ENCODE results near the gene CLP1.
"Not testable (repeated sequence)": the region's sequence is repeated elsewhere in the genome, so short reads cannot be mapped to it uniquely, and the experiment has no call there.

CLP1 gene

DNA sequence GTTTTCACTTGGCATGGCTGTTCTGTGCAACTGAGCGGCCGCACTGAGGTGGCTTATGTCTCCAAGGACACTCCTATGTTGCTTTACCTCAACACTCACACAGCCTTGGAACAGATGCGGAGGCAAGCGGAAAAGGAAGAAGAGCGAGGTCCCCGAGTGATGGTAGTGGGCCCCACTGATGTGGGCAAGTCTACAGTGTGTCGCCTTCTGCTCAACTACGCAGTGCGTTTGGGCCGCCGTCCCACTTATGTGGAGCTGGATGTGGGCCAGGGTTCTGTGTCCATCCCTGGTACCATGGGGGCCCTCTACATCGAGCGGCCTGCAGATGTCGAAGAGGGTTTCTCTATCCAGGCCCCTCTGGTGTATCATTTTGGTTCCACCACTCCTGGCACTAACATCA, 2.1 kb downstream of the CLP1 start:
- DNase-seq (ENCODE audit: low read depth in 2 of 2, low spot score in 1 of 2) = no peak

DNA sequence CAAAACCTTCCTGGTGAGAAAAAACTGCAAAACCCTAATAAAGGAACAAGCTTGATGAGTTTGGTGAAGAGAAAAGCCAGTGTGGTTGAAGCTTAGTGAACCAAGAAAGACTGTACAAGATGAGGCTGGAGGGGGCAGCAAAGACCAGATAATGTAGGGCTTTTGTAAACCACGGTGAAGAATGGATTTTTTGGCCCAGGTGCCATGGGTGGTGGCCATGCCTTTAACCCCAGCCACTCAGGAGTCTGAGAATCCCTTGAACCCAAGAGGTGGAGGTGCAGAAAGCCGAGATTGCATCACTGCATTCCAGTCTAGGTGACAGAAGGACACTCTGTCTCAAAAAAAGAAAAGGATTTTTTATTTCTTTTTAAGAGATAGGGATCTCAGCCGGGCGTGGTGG, 5.3 kb downstream of the CLP1 start:
- no peak for DNase-seq (ENCODE audit: low read depth in 2 of 2, low spot score in 1 of 2)

DNA sequence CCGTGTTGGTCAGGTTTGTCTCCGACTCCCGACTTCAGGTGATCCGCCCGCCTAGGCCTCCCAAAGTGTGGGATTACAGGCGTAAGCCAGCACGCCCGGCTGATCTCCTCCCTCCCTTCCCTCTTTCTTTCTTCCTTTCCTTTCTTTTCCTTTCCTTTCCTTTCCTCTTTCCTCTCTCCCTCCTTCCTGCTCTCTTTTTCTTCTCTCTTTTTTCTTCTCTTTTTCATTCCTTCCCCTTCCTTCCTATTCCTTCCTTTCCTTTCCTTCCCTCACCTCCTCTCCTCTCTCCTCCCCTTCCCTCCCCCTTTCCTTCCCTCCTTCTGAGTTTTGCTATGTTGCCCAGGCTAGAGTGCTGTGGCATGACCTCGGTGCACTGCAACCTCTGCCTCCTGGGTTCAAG, 6.4 kb downstream of the CLP1 start:
- DNase-seq (ENCODE audit: low read depth in 2 of 2, low spot score in 1 of 2) = no peak

DNA sequence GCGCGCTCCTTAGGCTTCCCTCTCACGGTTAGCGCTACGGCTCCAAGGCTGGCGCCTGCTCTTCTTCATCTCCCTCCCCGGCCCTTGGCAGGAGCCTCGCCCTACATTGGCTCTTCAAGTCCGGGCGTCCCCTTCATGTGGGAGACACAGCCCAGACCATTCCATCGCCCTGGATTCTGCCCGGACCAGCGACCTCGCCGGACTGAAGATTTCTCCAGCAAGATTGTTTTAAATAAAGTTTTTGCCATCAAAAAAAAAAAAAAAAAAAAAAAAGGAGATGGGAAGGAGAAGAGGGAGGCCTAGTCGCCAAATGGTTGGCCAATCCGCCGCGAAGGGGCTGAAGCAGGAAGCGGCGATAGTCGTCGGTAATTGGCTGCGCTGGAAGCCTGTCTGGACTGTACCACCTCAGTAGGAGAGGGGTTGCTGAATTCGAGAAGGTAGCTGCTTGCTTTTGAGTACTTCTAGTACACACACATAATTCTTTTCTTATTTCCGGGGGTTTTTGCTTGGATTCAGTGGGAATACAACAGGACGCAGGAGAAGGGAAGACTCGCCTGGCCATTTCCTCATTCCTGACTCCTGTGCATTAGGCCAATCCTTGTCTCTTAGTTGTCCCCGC, 9.7 kb downstream of the CLP1 start:
- DNase-seq (ENCODE audit: low read depth in 2 of 2, low spot score in 1 of 2) = peak; percentile 86 to 89

DNA sequence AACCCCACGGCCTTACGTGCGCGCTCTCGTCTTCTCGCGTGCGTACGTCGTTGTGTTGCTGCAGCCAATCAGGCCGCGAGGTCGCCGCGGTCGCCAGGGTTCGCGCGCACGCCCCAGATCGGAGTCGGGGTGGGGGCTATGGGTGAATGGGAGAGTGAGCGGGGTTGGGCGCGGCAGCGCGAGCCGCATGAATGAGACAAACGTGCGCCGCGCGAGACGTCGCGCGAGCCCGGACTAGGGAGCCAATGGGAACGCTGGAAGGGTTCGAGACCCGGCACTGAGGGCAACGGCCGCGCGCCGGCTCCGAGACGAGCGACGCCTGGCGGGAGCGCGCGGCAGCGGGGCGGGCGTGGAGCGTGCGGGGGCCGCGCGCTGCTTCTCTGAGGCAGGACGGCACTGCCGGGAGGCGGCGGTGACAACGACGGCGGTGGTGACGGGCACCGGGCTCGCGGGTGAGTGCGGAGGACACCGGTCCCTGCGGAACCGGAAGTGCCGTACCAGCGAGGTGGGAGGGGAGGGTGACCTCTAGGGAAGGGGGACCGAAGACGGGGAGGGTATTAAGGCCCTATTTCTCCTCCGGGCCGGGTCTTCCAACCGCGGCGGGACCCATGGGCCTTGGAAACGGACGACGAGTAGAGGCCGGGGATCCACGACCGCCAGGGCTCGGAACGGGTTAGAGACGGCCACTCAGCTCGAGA, 10.3 kb downstream of the CLP1 start, which contains the start of gene ZDHHC5:
Gene ZDHHC5, plus strand, starts transcription at position 379 of the 698 bp plus-strand sequence. CDS start 4,977 bp downstream, outside the sequence.
- peak; percentile 97 to 100 for DNase-seq (ENCODE audit: low read depth in 2 of 2, low spot score in 1 of 2)

DNA sequence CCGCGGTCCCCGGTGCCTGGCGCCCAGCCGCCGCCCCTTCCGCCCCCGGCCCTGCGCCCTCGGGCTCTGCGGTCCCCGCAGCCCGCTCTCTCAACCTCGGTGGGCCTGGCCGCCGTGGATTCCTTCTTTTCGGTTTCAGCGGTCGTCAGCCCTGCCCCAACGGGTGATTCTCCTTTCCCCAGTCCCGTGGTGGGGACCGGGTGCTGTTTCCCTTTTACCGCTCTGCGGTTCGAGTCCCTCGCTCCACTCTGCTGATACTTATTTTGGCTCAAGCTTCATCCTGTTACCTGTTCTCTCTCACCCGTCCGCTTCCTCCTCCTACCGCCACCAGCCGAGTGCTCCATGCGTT, 10.8 kb downstream of the CLP1 start:
- DNase-seq (ENCODE audit: low read depth in 2 of 2, low spot score in 1 of 2) = peak in 1 of 2 donors; percentile 13

DNA sequence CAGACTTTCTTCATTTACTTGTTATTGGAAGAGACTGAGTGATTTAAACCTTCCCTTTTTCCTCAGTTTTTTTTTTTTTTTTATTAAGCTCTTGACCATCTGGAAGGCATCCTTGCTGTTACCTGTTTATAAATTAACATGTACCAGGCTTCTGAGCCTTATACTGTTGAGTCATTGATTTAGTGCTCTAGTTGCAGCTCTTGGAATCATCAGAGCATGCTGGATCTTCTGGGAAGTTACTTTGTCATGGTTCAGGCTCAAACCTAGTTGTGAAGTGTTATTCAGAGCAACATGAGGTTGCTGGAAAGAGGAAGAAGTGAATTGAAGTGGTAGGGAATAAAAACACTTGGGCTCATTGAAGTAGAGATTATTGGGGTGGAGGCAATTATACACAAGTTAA, 16.7 kb downstream of the CLP1 start:
- no peak for DNase-seq (ENCODE audit: low read depth in 2 of 2, low spot score in 1 of 2)

DNA sequence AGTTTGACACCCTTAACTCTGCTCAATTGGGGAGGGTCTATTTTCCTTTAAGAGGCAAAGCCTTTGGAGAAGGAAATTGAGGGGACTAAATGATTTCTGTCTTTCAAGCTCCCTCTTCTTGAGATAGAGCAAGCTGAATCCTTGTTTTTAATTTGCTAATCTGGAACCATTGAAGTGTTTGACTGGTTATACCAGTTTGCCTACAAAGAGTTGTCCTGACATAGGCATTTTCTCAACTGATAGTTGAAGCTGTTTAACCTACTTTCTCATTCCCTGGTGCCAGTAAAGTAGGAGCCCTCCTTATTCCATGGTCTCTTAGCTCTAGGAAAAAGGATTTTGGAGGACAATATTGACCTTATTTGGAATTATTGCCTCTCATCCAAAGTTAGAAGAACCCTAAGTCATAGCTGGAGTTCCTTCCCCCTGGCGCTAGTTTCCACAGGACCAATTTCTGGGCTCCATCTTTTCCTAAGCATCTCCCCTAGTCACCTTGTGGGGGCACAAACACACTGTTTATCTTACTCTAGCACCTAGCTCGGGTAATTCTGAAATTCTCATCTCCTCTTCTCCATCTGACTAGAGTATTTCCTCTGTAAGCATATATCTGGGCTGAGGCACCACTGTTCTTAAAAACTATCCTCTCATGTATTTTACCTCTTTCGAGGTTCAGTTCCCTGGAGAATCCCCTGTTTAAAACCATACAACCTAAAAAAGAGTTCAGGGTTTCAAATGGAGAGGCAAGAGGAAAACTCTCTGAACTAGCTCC, 17.8 kb downstream of the CLP1 start:
- no peak for DNase-seq (ENCODE audit: low read depth in 2 of 2, low spot score in 1 of 2)

DNA sequence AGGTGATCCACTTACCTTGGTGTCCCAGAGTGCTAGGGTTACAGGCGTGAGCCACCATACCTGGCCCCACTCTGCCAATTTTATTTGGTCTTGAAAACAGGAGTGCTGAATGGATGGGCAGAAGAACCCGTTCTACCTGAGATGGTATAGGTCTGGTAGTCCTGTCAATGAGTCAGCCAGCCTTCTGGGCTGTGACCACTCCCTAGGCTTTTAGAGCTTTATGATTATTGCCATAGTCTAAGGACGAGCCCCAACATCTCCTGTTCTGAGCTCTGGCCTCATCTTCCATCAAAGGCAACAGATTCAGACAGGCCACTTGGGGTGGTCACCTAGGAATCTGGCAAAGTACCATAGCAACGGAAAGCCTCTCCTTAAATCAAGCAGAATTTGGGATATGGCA, 21.8 kb downstream of the CLP1 start:
- DNase-seq (ENCODE audit: low read depth in 2 of 2, low spot score in 1 of 2) = no peak

DNA sequence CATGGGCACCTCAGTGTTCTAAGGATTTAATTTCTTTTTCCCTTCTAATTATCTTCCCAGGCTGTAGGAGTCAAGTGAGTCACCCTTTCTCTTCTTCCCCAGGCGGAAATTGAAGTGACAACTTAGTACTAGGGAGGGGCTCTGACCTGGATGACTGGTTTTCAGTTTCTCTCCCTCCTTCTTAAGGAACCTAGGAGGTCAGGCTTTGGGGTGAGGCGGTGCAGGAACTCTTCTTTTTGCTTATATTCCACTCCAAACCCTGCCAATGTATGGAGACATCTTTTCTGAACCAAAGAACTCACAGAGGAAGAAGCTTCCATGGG, 23.0 kb downstream of the CLP1 start:
- no peak for DNase-seq (ENCODE audit: low read depth in 2 of 2, low spot score in 1 of 2)

DNA sequence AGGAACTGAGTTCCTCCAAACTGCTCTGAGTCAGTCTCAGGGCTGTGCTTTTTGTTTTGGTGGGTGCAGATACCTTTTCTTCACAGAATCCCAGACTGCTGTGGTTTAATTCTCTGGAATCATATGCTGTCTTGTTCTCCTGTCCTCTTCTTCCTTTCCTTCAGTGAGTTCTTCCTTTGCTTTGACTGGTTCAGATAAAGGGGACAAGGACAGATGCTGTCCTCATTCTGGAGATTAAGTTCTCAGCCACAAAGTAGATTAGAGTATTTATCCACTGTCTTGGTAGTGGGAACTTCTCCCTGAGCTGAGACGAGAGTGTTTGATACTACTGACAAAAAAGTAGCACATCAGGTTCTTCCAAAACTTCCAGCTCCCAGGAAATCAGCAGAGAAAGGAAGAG, 23.6 kb downstream of the CLP1 start:
- DNase-seq (ENCODE audit: low read depth in 2 of 2, low spot score in 1 of 2) = no peak

DNA sequence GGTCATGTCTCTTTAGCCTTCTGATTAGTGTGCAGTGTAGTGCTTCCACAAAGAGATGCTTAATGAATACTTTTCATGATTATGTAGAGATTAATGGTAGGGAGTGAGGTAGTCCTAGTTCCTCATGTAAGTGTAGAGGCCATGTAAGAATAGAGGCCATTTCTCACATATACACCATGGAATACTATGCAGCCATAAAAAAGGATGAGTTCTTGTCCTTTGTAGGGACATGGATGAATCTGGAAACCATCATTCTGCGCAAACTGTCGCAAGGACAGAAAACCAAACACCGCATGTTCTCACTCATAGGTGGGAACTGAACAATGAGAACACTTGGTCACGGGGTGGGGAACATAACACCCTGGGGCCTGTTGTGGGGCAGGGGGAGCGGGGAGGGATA, 32.9 kb downstream of the CLP1 start:
- not testable (repeated sequence) for DNase-seq (ENCODE audit: low read depth in 2 of 2, low spot score in 1 of 2)

DNA sequence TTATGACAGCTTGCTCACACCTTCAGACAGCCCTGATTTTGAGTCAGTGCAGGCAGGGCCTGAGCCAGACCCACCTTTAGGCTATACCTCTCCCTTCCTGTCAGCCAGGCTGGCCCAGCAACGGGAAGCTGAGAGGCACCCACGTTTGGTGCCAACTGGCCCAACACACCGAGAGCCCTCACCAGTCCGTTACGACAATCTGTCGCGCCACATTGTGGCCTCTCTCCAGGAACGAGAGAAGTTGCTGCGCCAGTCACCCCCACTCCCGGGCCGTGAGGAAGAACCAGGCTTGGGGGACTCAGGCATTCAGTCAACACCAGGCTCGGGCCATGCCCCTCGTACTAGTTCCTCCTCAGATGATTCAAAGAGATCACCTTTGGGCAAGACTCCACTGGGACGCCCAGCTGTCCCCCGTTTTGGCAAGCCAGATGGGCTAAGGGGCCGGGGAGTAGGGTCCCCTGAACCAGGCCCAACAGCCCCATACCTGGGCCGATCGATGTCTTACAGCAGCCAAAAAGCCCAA, 41.3 kb downstream of the CLP1 start:
- no peak for DNase-seq (ENCODE audit: low read depth in 2 of 2, low spot score in 1 of 2)

DNA sequence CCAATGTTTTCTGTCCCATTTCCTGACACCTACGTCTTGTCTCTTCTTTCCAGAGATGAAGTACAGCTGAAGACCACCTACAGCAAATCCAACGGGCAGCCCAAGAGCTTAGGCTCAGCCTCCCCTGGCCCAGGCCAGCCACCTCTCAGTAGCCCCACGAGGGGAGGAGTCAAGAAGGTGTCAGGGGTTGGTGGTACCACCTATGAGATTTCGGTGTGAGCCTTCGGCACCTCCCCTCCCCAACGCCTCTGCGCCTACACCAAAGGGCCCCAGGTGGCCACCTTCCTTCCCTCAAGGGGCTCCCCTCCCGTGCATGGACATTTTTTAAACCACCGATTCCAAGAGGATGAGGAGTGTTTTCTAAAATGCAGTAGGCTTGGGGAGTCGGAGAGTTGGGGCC, 42.3 kb downstream of the CLP1 start:
- no peak for DNase-seq (ENCODE audit: low read depth in 2 of 2, low spot score in 1 of 2)

DNA sequence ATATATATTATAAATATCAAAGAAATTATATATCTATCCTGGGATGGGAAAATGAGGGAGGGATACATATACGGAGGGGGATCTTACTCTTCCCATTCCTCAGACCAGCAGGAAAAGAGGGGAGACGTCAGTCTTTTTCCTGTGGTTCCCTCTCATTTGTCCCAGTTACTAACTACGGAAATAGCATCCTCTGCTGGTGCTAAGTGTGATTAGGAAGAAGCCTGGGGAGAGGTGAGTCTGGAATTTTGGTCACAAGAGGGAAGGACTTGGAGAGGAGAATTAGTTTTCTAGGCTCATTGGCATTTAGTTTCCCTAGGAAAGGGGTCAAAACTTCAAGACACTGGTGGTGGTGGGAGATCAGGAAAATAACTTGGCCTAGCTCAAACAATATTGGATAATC, 42.9 kb downstream of the CLP1 start:
- no peak for DNase-seq (ENCODE audit: low read depth in 2 of 2, low spot score in 1 of 2)

DNA sequence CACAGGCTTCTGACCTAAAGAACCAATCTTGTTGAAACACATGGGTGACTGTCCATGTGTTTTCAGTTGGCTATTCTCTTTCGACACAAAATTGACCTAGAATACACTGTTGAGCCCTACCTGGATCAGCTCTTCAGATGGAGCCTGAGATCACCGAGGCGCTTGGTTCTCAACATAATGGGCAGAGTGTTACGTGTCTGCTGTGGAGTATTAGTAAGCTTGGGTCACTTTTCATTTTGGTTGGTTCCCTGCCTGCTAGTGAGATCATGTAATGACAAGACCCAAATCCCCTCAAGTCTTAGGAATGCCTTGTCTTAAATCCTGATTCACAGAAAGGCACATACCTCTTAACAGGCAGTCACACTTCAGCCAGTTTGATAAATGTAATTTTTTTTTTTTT, 45.8 kb downstream of the CLP1 start:
- DNase-seq (ENCODE audit: low read depth in 2 of 2, low spot score in 1 of 2) = no peak

DNA sequence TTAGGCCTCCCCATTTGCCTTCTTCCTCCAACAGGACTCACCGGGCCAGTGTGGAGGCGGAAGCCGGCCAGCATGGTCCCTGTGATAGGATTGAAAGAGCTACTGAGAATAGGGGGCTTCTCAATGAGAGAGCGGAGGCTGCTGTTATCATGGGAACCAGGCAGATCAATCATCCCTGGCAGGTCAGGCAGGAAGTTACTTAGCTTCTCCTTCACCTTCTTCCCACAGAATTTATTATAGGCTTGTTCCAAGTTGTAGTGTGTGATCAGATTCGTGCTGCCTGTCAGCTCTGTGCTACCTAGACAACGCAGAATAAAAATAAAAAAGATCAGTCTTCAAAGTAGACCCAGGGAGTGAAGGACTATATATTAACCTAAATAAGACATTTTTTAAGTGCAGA, 47.4 kb downstream of the CLP1 start:
- no peak for DNase-seq (ENCODE audit: low read depth in 2 of 2, low spot score in 1 of 2)

DNA sequence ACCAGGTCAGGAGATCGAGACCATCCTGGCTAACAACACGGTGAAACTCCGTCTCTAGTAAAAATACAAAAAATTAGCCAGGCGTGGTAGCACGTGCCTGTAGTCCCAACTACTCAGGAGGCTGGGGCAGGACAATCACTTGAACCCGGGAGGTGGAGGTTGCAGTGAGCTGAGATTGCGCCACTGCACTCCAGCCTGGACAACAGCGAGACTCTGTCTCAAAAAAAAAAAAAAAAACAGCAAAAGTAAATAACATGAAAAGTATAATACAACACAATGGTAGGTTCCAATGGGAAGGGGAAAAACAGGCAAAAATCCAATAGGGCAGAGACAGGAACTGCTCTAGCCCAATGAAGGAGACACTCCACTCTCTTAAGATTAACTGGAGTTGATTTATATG, 47.9 kb downstream of the CLP1 start:
- DNase-seq (ENCODE audit: low read depth in 2 of 2, low spot score in 1 of 2) = not testable (repeated sequence)

DNA sequence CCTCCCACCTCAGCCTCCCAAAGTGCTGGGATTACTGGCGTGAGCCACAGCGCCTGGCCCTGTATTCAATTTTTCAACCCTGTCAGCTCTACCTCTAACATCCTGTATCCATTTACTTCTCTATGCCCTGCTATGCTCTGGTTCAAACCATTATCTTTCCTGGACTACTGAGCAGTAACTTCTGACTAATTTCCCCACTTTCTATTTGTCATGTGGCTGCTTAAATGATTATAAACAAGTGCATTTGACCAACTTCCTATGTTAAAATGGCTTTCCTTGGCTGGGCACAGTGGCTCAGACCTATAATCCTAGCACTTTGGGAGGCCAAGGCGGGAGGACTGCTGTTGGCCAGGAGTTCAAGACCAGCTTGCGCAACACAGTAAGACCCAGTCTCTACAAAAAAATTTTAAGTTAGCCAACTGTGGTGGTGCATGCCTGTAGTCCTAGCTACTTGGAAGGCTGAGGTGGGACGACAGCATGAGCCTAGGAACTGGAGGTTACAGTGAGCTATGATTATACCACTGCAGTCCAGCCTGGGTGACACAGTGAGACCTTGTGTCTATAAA, 52.3 kb downstream of the CLP1 start:
- no peak for DNase-seq (ENCODE audit: low read depth in 2 of 2, low spot score in 1 of 2)
